ENCODE measurements around the gene SPAG6. TPM values are rescaled to one million over a fixed set of nuclear protein-coding genes. Genes with fewer than 3 reads are reported as not detected.

The SPAG6 gene
- total RNA-seq, 1 donor from 2014 or later: not detected

DNA sequence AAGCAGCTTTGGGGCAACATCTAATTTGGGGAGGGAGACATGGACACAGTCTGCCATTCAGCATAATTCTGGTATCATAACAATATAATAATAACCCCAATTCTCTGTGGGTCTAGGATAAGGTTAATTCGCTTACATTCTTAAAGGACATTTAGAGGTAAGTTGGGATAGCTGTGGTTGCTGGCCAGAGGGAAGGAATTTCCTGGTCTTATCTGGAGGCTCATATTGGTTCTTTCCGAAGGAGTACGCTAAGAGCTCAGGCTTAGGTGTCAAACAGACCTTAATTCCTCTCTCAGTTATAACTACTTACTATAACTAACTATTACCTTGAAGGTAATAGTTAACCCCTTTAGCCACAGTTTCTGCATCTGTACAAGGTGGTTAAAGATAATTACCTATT lies 68.8 kb downstream of the SPAG6 start:
- intact Hi-C loops (cut with DNase I): no loop called here

DNA sequence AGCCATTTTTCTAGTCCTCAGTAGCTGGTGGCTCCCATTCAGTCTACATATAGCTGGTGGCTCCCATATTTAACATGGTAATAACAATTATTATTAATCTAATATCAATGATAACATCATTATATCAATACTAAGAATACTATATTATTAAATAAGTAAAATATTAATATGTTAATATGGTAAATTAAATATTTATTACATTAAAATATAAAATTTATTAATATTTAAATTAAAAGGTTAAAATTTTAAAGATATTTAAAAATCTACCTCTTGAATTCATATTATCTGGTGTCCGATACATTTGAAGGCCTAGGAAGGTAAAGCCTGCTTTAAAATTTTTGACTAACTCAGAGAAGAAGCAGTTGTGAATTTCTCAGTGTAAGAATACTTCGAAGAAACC lies 69.8 kb downstream of the SPAG6 start:
- no peak for DNase-seq
- ATAC-seq (ENCODE audit: poor library complexity): no peak
- intact Hi-C loops (cut with DNase I): no loop called here

More for the DNA sequence above, 68.8 kb downstream of the SPAG6 start:
- no peak for DNase-seq
- no peak for ATAC-seq (ENCODE audit: poor library complexity)

DNA sequence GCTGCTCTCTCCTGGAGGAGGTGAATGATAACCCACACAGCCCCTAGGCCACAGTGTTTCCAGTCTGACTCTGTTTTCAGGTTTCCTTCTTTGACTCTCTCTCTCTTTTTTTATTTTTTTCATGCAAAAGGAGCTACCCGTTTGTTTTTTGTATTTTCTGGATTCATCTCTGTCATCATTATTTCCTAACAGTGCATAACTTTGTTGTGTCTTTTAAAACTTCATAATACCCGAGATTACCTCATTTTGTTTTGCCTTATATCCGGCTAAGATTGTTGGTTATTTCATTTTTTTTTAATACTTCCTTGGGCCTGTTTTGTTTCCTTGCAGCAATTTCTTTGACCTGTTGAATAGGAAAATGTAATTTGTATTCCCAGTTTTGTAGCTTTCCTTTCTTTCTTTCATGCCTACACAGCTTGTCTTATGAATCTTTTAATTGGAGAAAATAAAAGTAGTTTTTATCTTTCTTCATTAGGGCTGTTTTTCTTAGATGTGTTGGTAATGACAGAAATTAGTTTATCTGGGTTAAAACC lies 72.5 kb downstream of the SPAG6 start:
- intact Hi-C loops (cut with DNase I): no loop called here
- ATAC-seq (ENCODE audit: poor library complexity) (no peak), DNase-seq (no peak)

DNA sequence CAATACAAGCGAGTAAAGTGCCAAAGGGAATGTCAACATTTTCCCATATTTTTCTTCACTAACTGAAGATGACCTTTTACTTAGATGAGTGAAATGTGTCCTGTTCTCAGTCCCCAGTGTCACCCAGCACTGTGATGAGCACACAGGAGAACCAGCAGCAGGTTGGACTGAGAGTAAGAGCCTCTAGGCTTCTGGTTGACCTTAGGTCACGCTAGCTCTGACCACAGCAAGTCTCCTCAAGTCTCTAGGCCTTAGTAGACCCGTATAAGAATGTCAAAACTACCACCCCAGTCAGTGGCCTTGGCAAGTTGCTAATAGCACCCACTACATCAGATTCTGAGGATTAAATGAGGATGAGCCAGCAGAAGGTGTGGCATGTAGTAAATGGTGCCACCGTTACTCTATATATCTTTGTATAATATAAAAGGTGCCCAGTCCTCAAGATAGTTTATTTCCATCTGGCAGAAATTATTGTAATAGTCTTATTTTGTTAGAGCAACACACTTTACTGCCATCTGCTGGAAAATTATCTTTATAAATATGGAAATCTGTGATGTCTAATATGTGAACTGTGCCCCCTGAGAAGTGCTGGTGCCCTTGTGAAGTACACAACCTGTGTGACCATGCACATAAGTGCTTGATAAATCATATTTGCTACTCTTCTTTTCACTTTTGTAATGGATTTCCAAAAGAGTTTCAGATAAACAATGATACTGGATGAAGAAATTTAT lies 75.7 kb downstream of the SPAG6 start:
- intact Hi-C loops (cut with DNase I): no loop called here
- DNase-seq (no peak), ATAC-seq (ENCODE audit: poor library complexity) (no peak)

DNA sequence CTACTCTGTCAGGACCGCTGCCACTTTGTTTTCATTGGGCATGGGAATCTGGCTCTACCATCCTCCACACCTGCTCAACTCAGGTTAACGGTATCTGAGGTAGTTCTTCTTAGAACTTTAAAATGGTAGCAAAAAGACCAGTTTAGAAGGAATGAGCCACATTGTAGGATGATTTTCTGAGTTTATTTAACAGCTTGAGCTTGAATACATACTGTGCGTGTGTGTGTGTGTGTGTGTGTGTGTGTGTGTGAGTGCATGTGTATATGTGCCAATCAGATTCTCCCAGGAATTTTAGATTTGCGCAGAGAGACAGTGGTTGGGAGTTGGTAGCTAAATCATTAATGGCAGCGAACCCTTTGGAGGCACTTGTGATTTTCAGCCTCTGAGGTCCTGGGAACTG lies 81.4 kb downstream of the SPAG6 start:
- ATAC-seq (ENCODE audit: poor library complexity): no peak
- intact Hi-C loops (cut with DNase I): no loop called here
- no peak for DNase-seq

DNA sequence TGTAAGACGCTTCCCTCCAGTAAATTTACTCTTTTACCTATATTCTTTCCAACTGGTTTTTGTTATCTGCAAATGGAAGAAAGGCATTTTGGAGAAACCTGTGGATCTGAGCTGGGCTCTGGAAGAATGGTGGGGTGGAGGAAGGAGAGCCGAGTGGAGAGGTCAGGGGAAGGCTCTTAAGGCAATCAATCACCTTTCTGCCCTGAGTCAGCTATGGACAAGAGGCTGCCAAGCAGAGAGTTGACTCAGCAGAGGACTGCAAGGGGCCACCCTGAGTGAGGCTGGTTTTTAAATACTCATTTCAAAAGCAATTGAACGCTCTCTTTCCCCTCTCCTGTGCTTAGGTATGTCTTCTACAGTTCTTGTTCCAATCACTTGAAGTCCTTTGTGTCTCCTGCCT lies 81.8 kb downstream of the SPAG6 start:
- DNase-seq (no peak), ATAC-seq (ENCODE audit: poor library complexity) (no peak)
- intact Hi-C loops (cut with DNase I): no loop called here

DNA sequence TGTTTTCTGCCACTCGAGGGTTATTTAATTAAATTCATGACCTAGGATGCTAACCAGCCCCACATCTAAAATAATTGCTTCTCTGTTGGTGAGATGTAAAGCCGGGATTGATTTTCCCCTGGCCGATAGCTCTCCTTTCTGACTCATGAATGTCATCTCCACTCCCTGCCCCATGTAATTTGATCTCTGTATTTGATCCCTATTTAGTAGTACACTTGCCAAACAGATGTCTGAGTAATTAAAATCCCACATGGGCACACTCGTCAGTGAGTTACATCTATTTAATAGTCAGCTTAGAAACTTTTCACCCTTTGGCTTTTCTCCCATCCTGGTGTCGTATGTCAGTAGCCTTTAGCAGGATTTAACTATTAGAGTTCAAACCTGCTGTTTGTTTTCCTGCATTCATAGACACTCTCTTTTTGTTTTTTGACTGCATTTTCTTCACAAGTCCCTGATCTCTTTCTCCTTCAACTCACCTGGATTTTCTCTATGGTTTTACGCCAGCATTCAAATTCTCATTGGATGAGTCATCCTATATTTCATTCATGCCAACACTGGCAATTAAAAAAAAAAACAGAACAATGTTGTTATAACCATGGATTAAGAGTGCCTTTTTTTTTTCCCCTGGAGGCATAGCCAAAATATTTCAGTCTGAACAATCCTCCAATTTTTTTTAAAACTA lies 82.7 kb downstream of the SPAG6 start:
- ATAC-seq (ENCODE audit: poor library complexity) (no peak), DNase-seq (no peak)
- intact Hi-C loops (cut with DNase I): no loop called here

DNA sequence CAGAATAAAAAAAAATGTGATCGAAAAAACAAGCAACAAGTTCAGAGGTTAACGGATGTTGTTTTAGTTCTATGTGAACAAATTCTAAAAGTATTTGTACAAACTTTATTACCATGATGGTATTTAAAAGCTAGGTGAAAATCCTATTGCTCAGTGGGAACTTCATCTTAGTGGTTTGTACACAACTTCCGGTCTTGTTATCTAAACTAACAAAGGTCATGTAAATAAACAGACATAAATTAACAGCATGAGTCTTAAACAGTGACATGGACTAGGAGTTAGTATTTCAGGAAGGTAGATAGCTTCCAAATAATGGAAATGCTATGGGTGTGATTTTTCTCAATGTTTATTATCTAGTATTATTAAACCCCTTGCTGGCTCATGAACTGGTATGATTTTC lies 83.8 kb downstream of the SPAG6 start:
- no peak for ATAC-seq (ENCODE audit: poor library complexity)
- intact Hi-C loops (cut with DNase I): no loop called here
- no peak for DNase-seq

DNA sequence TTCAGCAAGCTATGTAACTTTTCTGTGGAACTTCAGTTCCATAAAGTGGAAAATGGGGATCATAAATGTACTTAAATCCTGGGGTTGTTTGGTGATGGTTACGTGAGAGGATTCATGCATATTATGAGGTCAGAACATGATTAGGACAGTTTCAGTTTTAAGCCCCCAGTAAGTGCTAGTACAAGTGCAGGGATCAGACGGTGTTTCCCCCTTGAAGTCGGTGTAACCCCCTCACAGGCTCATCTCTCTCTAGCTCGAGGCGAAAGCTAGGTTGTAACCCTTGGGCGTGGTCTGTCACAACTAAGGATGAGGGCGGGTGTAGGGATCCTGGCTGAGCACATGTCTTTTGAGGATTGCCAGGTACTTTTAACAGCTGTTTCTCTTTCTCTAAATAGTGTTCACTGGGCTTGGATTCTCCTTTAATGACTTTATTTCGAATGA lies 84.7 kb downstream of the SPAG6 start:
- no peak for ATAC-seq (ENCODE audit: poor library complexity)
- no peak for DNase-seq
- intact Hi-C loops (cut with DNase I): loop anchor here (10.0 kb wide), 1 partner anchor 425 kb away; the partner anchor contains the start of gene DNAJC1

DNA sequence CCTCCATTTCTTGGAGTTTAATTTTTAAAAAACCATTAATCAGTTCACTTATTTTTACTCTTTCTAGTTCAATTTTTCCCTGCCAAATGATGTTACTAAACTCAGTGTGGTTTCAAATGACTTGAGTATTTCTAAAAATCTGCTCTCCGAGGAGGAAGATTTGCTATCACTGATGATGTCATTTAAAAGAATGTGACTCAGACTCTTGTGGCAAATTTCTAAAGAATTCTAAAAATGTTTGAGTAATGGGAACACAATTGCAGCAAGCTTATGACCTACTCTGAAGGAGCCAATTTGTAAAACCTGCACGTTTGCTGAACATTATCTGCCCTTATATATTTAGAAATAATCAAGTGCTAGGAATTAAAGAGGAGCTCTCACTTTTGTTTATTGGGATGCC lies 88.6 kb downstream of the SPAG6 start:
- DNase-seq (no peak), ATAC-seq (ENCODE audit: poor library complexity) (no peak)
- intact Hi-C loops (cut with DNase I): loop anchor here (10.0 kb wide), 1 partner anchor 429 kb away; the partner anchor contains the start of gene DNAJC1

DNA sequence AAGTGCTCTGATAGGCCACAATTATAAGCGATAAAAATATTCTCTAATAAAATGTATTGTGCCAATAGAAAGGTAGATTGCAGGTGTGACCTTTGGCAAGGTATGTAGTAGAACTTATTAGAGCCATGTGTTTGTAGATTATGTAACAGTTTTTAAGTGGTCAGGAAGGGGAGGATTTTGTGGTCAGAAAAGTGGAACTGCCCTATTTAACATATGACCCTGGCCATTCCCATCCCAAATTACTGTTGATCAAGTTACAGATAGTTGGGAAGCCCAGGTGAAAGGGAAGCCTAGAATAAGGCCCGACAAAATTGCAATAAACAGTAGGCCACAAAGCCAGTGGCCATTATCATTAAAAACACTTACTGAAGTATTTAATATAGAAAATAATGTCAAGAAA lies 89.2 kb downstream of the SPAG6 start:
- DNase-seq (no peak), ATAC-seq (ENCODE audit: poor library complexity) (no peak)
- intact Hi-C loops (cut with DNase I): loop anchor here (10.0 kb wide), 1 partner anchor 430 kb away; the partner anchor contains the start of gene DNAJC1

DNA sequence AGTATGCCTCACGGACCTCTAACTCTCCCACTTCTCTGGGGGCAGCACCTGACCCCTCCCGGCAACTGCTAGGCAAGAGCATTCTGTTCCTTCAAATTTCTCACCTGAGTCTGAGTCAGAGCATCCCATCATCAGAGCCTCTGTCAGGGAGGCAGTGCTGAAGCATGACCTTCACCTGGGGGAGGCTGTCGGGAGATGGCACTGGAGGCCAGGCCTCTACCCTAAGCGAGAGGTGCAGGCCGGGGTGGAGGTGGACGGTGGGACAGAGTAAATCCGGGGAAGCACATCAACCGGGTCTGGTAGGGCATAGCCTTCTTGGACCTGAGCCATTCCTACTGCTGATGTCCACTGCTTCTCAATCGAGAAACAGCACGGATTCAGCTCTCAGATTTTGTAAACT lies 90.4 kb downstream of the SPAG6 start:
- DNase-seq (no peak), ATAC-seq (ENCODE audit: poor library complexity) (no peak)
- intact Hi-C loops (cut with DNase I): loop anchor here (10.0 kb wide), 1 partner anchor 431 kb away; the partner anchor contains the start of gene DNAJC1

DNA sequence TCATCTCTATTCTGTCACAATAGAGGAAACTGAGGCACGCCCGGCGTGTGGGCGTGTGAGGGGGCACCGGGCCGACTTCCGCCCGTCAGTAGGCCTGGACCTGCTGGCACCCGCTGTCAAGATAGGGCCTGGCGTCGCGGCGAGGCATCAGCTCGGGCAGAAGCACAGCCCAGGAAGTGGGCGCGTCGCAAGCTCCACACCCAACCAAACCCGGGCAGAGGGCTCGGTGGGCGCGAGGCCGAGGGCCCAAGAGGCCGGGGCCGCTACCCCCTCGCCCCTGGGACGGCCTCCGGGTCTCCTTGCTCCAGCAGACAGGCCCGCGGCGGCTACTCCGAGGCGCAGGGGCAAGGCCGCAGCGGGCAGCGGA lies 91.2 kb downstream of the SPAG6 start:
- DNase-seq: no peak
- peak; percentile 51 for ATAC-seq (ENCODE audit: poor library complexity)
- intact Hi-C loops (cut with DNase I): loop anchor here (10.0 kb wide), 1 partner anchor 432 kb away; the partner anchor contains the start of gene DNAJC1

DNA sequence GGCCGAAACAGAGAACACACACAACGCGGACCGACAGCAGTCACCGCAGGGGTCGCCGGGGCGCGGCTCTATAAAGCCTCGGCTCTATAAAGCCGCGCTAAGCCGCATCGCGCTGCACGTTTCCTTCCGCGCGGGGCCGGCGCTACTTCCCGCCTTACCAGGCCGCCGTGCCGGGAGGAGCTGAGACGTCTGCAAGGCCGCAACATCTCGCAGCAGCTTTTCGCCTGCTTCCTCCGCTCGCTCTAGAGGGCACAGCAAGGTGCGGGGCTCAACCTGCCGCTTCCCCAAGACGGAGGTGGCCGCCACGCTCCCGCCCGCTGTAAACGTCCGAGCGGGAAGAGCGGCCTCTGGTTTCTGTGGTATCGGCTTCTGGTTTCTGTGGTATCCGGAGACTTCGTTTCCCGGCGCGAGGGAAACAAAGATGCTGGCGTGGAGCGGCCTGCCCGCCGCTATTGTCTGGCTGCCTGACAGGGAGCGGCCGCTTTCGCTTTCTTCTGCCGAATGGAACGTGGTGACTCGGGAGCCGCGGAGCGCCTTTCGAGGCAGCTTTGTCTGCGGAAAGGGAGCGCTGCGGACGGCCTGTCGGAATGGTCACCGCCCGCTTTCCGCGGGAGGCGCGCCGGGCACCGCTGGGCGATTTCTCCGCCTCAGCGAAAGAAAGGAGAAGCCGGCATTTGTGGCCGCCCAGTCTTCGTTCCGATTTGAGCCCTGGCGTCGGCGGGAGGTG lies 91.8 kb downstream of the SPAG6 start:
- DNase-seq (peak; percentile 97), ATAC-seq (ENCODE audit: poor library complexity) (peak; percentile 97)
- intact Hi-C loops (cut with DNase I): loop anchor here (10.0 kb wide), 1 partner anchor 432 kb away; the partner anchor contains the start of gene DNAJC1

DNA sequence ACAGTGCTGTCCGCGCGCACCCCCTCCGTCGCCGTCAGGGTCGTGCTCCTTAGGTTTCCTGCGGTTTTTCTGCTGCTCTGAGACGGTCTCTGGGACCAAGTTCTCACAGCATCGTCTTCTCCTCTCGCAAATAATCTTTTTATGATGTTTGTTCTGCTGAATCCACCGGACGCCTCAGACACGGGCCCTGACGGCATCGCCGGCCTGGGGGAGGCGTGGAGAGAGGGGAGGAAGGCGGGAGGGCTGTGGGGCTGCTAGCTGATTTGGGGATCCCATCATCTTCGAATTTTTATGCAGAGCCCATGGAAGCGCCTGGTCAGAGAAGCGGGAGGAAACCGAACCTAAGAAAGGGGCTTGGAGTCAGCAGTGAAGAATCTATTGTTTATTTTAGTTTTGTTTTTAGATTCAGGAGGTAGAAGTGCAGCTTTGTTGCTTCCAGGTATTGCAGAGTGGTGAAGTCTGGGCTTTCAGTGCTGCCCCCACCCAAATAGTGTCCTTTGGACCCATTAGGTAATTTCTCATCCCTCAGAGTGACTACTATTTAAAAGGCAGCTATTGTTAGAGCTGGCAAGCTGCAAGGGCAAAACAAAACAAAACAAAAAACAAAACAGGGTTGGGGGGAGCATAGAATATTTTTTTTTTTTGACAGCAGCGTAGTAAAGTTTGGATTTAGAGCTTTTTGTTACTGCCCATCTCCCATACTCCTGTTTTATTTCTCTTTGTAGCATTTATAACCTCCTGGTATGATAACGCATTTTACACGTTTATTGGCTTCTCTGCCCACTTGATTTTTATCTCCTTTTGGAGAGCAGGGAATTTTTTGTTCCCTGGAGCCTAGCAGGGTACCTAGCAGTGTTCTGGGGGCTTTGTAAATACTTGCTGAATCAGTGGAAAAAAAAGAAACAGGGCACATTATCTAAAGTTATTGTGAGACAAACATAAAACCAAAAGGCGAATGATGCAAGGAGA lies 92.6 kb downstream of the SPAG6 start:
- DNase-seq (no peak), ATAC-seq (ENCODE audit: poor library complexity) (peak; percentile 52)
- intact Hi-C loops (cut with DNase I): loop anchor here (10.0 kb wide), 1 partner anchor 433 kb away; the partner anchor contains the start of gene DNAJC1

DNA sequence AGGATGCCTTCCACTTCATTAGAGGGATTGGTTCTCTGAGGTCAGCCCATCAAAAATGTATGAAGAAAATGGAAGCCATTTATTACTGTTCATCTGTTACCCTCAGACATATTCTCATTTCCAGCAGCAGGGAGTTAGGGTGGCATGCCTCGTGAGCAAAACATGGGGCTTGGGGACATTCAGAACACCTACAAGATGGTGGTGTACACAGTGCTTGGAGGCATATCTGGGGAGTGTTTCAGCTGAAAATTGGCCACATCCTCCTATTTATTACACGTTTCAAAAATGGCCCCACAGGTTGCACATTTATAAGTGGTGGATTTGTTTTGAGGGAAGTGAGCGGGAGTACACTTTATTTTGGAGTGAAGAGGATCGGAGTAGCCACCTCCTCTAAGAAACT lies 93.4 kb downstream of the SPAG6 start:
- DNase-seq (no peak), ATAC-seq (ENCODE audit: poor library complexity) (no peak)
- intact Hi-C loops (cut with DNase I): loop anchor here (10.0 kb wide), 1 partner anchor 434 kb away; the partner anchor contains the start of gene DNAJC1

DNA sequence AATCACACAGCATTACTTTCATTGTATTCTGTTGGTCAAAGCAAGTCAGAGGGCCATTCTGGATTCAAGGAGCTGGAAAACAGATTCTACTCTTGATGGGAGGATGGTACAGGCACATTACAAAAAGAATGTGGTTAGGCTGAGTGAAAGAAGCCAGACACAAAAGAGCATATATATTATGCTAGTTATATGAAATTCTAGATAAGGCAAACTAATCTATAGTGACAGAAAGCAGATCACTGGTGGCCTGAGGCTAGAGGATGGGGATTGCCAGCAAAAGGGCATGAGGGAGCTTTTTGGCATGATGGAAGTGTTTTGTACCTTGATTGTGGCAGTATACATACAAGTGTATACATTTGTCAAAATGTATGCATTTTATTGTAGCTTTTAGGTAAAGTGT lies 96.8 kb downstream of the SPAG6 start:
- intact Hi-C loops (cut with DNase I): no loop called here
- no peak for DNase-seq
- ATAC-seq (ENCODE audit: poor library complexity): no peak

DNA sequence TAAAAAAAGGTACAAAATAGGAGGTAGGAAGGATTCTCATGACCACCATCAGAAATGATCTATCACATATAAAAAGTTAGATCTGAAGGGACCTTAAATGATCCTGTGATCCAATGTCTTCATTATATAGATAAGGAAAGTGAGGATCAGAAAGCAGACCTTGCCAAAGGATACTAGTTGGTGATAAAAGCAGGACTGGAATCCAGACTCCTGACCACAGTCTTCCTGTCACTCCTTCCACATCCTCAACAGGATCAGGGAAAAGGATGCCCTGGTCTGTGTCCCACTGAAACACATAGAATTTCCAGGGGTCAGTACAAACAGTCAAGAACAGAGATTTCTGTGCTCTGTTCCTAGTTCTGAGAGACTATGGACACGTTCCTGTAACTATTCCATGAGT lies 97.2 kb downstream of the SPAG6 start:
- DNase-seq: no peak
- ATAC-seq (ENCODE audit: poor library complexity): no peak
- intact Hi-C loops (cut with DNase I): no loop called here

Measured in Right ventricle myocardium superior (tissue), 1 donor.